IPS DF 4.7 (cell line): ENCODE results near the gene COL19A1.
"Not testable (repeated sequence)": the region's sequence is repeated elsewhere in the genome, so short reads cannot be mapped to it uniquely, and the experiment has no call there.

ENCODE experiments used
- DNase-seq: peaks from one replicate; pipeline ENCODE4 v3.0.0-alpha.2; 2013; ENCODE audit warnings: low spot score; ENCODE audit errors: extremely low read depth

COL19A1 gene

DNA sequence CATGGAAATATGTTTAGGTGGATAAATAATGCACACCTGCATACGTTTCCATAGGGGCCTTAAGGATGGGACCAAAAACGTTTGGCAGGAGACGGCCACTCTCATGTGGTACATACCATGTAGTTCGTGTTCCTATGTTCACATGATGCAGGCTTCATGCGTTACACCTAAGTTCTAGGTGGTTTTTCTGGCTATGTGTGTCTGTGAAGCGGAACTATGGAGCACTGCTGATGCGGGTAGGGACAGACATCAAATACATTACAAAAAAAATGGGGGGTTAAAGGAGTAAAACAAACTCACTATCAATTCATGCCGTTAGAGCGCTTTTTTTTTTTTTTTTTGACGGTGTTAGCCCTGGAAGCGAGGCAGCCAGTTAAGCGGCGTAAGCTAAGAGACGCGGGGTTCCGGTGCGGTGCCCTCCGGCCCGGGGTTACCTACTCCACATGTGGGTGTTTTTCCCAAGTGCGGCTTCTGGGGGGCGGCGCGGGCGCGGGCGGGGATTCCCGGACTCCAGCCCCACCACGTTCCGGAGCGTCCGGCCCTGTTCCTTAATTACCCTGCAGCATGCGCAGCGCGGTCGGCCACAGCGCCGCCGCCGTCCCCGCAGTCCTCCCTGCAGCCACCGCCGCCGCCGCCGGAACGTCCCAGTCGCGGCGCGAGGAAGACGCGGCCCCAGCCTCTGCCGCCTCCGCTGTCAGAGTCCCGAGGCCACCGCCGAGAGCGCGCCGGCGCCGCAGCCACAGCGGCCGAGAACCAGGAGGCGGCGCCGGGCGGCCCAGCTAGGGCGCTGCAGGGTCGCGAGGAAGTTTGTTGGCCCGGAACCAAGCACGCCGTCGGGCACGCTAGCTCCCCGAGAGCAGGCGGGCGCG lies 648 bp downstream of the COL19A1 start:
- no peak for DNase-seq

DNA sequence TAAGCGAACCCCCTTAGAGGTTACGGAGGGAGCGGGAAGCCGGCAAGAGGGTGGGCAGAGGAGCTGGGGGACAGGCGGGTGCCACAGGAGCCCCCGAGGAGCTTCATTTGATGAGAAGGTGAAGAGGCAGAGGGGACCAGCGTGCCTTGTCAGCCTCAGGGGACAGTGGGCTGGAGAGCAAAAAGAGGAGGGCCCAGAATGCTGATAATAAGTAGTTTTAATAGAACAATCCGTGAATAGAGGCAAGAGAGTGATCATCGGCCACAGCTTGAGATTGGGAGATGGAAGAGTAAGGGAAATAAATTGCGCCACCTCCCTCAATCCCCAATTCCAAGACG lies 1.3 kb downstream of the COL19A1 start:
- no peak for DNase-seq

DNA sequence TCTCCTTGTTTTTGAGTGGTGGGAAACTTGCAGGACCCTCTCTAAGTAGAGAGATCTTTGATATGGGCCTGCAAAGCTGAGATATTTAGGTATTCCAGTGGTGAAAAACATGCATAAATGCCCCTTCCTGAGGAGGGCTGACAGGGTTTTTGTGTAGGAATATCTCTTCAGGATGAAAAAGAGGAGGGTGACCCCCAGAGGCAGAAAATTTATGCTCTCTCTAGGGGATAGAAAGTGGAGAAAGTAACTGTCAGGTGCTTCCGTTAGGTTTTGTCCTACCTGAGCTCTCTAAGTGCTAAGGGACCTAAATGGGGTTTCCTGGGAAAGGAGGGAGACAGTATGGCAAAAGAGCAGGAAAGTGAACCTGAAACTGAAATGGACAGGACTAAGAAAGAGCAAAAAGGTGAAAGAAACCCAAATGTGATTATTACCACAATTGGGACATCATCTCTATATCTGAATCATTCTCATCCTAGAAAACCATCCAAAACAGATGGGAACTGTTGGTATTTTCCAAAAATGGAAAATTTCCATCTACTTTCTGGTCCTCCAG lies 2.0 kb downstream of the COL19A1 start:
- DNase-seq, result no peak

DNA sequence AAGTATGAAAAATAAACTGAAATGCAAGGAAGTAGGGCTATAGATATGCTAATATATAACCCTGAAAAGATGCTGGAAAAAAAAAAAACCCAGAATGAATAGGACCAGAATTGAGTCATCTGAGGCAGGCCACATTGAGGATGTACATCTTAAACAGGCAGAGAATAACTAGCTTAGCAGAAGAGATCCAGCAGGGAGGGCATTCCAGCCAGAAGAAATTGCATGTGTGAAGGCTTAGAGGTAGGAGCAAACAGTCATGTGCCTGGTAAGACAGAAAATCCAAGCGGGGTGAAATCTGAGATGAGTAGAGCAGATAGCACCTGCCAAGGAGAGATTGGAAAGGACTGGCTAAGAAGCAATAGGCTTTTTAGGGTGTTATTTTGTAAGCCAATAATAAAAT lies 2.6 kb downstream of the COL19A1 start:
- no peak for DNase-seq

DNA sequence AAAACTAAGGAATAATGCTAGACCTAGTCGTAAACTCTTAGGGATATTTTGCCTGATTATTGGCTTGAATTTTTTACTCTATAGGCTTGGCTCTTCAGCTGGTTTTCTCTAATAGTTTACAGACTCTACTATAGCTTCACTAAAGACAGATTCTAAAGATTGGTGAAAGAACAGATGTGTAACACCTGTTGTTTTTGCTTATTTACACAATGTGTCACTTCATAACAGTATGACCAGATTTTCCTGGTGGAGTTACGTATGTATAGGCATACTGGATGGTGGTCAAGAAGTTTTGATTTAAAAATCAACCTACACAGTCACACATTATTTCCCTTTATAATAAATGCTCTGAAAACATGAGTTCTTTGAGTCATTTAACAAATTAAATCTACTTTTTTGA lies 4.8 kb downstream of the COL19A1 start:
- no peak for DNase-seq

DNA sequence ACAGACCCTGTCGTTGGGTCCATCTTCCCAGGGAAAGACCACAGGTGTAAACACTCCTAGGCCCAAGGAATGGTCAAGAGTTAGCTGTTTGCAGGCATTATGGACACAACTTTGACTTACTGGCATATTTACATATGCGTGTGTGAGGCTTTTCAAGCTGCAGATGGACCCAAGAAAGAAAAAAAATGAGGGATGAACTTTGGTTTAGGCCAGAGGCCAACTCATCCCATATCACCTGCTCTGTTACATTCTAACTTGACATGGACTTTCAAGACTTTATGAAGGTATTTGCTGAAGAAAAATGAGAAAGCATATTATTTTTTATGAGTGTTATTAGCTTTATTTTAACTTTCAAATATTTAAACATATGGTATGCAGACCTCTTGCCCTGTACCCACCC lies 6.9 kb downstream of the COL19A1 start:
- DNase-seq, result no peak

DNA sequence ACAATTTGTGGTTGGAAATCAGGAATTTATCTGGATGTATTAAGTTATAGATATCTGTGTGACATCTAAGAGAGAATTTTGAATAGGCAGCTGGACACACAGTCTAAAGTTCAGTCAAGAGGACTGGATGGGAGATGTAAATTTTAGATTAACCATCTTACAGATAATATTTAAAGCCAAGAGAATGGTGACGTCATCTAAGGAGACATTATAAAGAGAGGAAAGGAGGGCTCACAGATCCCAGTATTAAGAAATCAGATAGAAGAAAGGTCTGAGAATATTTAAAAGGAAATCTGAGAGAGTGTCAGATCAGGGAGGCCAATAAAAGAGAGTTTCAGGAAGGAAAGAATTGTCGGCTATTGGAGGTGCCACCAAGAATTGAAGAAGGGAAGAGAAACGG lies 9.4 kb downstream of the COL19A1 start:
- no peak for DNase-seq

DNA sequence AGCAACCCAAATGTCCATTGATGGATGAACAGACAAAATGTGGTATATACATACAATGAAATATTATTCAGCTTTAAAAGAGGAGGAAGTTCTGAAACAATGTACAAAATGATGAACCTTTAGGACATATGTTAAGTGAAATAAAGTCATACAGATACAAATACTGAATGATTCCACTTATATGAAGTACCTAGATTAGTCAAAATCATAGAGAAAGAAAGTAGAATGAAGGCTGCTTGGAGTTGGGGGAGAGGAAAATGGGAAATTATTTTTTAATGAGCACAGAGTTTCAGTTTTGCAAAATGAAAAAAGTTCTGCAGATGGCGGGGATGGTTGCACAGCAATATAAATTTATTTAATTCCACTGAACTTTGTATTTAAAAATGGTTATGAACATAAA lies 12.4 kb downstream of the COL19A1 start:
- no peak for DNase-seq

DNA sequence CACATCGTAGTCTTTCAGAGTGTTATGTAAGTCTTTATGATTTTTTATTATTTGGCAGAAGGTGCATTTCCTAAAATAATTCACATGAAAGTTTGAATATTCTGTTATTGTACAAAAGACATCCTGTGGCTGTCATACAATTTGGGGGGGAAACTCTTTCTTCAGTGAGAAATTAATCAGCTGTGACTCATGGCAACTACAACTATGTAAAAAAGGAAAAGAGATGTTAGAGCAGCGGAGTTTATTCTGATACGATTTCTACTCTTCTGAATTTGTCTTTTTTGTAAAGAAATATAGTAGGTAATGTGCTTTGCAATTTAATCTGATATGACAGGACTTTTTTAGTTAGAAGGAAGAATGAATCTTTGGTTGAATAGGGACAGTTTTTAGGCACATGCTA lies 14.2 kb downstream of the COL19A1 start:
- DNase-seq, result no peak

DNA sequence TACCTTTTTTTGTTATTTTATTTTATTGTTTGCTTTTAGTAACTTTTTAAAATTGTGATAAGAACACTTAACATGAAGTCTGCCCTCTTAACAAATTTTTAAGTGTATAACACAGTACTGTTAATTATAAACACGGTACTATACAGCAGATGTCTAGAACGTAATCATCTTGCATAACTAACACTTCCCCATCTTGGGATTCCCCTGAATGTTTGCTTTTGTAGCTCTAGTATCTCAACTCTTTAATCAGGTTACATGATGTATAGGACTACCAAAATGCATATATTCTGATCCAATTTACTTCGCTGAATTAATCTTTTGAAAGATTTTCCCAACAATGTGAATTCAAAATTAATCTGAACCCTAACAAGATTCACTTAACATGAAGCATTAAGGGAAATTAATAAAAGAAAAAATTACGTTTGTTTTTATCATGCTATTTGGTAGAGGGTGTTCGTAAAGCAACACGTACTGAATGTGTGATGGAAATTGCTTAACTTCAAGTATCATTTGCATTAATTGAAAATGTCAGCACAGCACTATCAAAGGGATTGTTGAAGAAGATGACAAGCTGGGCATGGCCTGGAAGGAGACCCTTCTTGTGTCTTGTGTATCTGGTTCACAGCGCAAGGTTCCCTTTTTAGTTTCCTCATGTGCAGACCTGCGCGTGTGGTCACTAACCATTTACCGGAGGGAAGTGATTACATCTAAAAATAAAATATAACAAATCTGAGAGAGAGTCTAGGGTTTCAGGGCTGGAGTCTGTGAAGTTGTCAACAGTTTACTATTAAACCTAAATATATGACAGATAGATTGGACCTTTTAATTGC lies 15.2 kb downstream of the COL19A1 start:
- DNase-seq, result no peak

DNA sequence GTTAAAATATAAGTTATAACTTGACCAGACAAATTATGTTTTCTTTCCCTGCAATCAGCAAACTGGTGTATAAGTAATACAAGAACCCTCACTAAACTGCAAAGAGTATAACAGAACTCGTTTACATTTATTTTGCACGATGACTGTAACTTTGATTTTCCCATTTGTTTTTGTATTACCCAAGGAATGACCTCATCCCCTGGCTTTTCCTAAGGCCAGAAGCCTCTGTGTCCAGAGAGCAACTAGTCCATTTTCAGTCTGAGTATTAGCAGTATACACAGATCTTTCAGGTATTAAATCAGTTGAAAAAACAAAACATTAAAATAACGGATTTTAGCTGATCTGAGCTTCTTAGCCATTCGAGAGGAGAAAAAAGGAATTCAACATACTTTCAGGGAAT lies 17.2 kb downstream of the COL19A1 start:
- no peak for DNase-seq

DNA sequence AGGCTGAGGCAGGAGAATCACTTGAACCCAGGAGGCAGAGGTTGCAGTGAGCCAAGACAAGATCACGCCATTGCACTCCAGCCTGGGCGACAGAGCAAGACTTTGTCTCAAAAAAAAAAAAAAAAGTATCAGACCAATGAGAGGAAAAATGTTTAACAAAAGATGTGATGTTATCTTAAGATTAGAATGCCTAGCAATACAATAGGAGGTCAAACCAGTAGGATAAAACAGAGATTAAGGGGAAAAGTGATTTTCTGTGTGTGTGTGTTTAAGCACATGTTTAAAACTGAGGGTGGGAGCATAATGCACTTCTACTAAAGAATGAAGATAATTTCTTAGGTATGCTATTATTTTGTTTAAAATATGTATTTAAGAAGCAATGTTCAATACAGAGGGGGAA lies 17.9 kb downstream of the COL19A1 start:
- DNase-seq, result no peak

DNA sequence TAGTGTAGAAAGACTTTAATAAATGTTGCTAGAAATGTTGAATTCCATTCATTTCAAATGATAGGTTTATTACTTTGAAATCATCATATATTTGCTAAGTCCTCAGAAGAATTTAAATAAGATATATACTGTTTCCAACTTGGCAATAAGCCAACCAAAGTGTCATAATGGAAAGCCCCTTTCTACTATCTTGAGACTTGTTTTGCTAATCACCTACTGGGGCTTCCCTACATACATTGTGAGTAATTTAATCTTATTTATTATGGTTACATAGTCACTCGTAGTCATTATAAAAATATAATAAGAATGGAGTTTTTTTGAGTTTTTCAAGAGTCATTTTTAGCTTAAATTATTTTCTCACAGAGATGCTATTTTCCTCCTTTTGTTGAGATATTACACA lies 20.7 kb downstream of the COL19A1 start:
- no peak for DNase-seq

DNA sequence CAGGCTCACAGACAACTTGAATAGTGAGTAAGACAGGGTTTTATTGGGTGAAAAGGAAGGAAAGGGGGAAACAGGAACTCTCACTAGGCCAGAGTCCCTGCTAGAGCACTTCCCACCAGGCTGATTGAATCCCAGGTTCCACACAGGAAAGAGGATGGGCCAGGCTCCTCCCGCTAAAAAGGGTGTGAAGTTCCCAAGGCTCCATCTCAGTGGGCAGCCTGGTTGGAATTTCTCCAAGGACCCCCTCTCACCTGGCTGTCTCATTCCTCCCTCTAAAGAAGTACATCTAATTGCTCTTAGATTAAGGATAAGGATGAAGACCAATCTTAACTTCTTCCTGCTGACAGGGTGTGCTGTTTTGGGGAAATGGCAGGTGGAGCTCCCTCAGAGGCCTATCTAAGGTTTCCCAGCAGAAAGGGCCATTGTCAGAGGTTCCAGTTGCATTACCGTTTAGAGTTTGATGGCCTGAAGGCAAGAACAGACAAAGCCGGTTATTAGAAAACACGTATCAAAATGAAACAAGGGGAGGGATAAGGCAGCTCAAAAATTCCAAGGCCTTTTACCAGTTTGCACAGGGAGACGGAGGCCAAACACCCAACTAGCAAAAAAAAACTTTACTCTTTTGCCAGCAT lies 21.5 kb downstream of the COL19A1 start:
- DNase-seq, result no peak

DNA sequence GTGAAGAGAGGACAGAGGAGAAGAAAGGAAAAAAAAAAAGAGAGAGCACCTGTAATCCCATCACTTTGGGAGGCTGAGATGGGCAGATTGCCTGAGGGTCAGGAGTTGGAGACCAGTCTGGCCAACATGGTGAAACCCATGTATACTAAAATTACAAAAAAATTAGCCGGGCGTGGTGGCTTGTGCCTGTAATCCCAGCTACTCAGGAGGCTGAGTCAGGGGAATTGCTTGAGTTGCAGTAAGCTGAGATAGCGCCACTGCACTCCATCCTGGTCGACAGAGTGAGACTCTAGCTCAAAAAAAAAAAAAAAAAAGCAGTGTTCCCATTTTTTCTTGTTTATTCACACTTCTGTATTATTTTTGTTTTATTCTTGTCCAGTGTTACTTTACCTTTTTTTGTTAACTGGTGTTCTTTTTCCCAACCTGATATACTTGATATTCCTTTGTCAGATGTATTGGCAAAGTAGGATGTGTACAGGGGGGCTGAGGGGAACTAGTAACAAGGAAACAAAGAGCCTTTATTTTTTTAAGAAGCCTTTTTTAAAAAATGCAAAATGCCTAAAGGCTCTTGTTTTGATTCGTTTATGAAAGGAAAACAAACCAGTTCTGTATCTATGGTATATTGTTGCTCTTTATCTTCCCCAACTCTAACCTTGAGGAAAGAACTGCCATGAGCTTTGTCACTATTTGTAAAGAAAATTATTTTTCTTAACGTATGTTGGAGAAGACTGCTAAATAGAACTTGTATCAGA lies 22.3 kb downstream of the COL19A1 start:
- DNase-seq, result no peak

DNA sequence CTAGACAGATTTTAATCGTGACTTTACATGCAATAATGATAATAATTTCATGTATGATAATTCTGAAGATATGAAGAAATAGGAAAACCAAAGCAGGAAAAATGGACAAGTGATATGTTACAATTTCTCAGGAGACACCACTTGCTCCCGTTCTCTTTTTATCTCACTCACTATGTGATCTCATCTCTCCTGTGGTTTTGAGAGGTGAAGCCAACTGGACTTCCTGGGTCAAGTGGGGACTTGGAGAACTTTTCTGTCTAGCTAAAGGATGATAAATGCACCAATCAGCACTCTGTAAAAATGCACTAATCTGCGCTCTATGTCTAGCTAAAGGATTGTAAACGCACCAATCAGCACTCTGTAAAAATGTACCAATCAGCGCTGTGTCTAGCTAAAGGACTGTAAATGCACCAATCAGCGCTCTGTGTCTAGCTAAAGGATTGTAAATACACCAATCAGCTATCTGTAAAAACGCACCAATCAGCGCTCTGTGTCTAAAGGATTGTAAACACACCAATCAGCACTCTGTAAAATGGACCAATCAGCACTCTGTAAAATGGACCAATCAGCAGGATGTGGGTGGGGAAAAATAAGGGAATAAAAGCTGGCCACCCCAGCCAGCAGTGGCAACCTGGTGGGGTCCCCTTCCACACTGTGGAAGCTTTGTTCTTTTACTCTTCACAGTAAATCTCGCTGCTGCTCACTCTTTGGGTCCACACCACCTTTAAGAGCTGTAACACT lies 23.0 kb downstream of the COL19A1 start:
- not testable (repeated sequence) for DNase-seq

DNA sequence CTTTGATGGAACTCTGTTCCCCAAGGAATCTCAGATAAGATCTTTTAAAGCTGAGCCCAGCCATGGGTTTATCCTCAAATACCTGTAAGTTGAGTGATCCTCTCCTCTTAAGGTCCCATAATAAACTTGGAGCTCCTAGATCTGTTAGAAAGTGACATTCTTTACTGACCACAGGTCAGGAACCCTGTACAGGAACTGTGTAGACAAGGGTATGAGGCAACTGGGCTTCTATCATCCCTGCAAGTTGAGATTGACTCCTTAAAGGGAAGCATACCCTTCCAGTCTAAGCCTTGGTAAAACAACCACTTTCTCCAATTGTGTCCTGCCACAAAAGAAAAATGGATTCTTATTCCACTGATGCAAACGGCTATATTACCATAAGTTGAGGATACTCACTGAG lies 26.2 kb downstream of the COL19A1 start:
- not testable (repeated sequence) for DNase-seq

DNA sequence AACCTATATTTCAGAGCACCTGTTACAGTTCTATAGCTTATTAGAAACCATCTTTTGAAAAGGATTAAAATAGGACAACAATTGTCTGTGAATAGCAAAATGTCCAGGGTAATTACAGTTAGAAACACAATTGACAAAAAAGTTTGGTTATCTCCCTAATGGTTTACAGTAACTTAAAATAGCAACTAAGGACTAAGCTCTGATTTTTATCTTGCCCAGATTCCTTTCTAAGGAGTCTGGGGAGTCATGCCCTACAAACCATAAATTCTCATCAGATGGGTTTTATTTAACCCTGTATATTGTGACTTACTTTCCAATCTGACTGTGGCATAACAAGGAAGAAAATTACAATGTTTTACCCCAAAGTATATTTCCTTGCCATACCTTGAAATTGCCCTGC lies 26.9 kb downstream of the COL19A1 start:
- not testable (repeated sequence) for DNase-seq

DNA sequence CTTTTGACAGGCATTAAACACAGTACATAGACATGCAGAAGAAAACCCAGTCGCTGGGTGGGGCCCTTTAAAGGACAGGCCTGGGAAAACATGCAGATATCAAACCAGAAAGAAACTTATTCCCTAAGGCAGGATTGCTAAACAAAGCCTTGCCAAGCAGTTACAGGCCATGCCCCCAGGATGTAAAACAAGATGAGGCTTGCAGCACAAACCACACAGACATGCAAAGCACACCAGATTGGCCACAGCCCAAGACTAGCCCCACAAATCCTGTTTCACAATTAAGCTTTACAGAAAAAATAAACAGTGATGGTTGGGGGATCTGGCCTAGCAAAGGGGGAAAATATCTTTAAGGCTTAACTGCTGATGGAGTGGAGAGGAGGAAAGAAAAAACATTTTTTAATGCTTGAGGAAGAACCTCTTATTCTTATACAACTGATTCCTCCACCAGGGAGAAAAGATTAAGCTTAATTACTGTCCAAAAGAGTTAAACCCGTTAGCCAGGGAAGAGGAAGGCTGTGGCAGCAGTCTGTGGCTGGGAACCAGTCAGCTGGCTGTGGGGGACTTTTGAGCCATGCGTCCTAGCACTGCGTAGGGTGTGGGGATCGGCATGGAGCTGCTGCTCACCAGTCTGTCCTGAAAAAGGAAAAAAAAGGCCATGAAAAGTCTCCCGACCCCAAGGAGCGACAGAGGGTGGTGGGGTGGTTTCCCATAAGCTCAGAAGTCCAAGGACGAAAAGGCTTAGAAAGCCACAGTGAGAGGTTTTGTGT lies 28.4 kb downstream of the COL19A1 start:
- DNase-seq, result no peak

DNA sequence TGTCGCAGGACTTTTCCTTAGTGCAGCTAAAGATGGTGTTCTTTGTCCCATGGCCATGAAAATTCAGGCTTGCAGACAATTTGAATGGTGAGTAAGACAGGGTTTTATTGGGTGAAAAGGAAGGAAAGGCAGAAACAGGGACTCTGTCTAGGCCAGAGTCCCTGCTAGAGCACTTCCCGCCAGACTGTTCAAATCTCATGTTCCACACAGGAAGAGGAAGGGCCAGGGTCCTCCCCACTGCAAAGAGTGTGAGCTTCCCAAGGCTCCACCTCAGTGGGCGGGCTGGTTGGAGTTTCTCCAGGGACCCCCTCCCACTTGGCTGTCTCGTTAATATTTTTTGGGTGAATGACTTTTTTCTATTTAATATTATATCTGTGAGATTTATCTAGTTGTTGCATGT lies 29.0 kb downstream of the COL19A1 start:
- no peak for DNase-seq
